GM12873 (cell line): ENCODE data around the gene AK9.

Source experiments
- CTCF ChIP-seq: IDR thresholded peaks from 2 replicates; pipeline ENCODE4 v1.5.1; 2012; ENCODE audit warnings: low read depth, mild to moderate bottlenecking, moderate library complexity, low read length, control low read depth; ENCODE audit not compliant: insufficient read depth; ENCODE audit errors: missing control alignments

The AK9 gene

DNA sequence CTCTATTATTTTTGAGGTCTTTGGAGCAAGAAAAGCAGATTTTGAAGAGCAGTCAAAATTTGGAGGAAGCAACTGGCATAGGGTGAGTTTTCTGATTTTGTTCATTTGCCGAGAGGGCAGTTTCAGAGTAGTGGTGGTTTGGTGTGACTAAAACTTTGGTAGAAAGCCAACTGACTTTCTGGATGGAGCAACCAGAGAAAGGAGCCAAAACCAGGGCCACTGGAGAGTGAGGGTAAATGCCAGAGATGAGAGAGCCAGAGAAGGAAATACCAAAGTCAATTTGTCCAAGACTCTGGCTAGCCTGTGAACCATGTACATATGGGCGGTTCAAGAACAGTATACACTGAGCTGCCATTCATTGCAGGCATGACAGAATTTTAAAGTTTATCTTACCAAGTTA lies 167.5 kb downstream of the AK9 start:
- no peak for TF ChIP-seq CTCF

- no peak for TF ChIP-seq CTCF
These were observed 169.9 kb downstream of the AK9 start for GRCh38 chr6:109521080-109521479.

DNA sequence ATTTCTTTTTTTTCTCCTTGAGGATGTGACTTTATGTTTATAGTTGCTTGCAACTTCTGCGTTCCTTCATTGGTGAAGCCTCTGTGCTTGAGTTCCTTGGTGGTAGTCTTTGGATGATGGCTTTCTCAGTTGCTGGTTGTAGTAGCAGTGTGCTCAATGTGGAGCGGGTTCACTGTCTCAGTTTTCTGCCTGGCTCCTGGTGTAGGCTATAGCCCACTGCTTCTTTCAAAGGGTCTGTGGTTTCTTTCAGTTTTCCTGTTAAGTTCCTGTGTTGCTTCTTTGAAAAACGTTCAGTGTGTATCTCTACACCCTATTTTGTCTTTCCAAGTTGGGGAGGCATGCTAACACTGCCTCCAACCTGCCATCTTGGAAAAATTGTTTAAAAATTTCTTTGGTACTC lies 174.1 kb downstream of the AK9 start:
- no peak for TF ChIP-seq CTCF

DNA sequence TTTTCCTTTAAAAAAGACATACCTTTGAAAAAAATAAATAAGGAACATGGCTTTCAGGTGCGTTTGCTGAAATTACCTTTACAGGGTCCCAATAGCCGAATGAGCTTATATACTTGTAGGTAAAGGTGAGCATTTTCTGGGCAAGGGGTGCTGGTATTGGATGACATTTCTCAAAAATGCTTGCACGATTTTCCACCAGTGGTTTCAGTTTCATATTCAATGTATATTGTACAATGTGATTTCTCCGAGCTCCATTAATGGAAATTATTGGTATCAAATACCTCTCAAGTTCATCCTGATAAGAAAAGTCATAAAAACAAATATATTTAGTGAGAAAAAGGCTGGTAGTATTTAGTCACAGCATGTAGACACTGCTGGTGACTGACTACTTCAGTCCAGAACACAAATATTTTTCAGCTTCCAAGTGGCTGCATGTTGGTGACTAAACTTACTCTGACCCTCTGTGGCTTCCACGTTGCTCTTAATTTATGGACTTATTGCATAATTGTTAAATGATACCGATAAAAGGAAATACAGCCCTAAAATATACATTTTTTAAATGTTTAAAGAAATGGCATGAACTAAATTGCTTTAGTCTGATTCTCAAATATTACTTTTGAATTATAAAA lies 175.1 kb downstream of the AK9 start:
- TF ChIP-seq CTCF = no peak

- TF ChIP-seq CTCF = no peak
These were observed 176.1 kb downstream of the AK9 start for GRCh38 chr6:109514946-109515345.

- no peak for TF ChIP-seq CTCF
These were observed 177.4 kb downstream of the AK9 start for GRCh38 chr6:109513571-109514071.

- no peak for TF ChIP-seq CTCF
These were observed 178.7 kb downstream of the AK9 start for GRCh38 chr6:109512271-109512817.
